Neural cell (in vitro differentiated cells): ENCODE measurements around the gene CRYGN. TPM values are rescaled to one million over a fixed set of nuclear protein-coding genes. Genes with fewer than 3 reads are reported as not detected.

Source experiments
- H2AFZ ChIP-seq: fragments of 200-600, 300-800 bp; sonication (generic), shearing (Covaris generic); 2 replicates; pipeline ENCODE4 v1.6.0; 2014; ENCODE audit warnings: low read depth, mild to moderate bottlenecking, antibody characterized with exemption, low read length, moderate library complexity
- H3F3A ChIP-seq: fragments of 200-600 bp; shearing (Covaris generic); 2 replicates; pipeline ENCODE4 v1.6.1; 2016; ENCODE audit warnings: mild to moderate bottlenecking, moderate library complexity, mixed read lengths, antibody characterized with exemption, low read length; ENCODE audit not compliant: insufficient read depth, poor library complexity, severe bottlenecking
- H3K27ac ChIP-seq: fragments of 200-600, 300-800 bp; sonication (generic), shearing (Covaris generic); 2 replicates; pipeline ENCODE4 v1.5.1; 2014; ENCODE audit warnings: mild to moderate bottlenecking, low read length, moderate library complexity
- H3K27me3 ChIP-seq: fragments of 300-800, 200-600 bp; sonication (generic), shearing (Covaris generic); 2 replicates; pipeline ENCODE4 v1.6.0; 2014; ENCODE audit warnings: mild to moderate bottlenecking, low read depth, low read length, moderate library complexity; ENCODE audit not compliant: insufficient read depth
- H3K36me3 ChIP-seq: fragments of 300-800, 200-600 bp; sonication (generic), shearing (Covaris generic); 2 replicates; pipeline ENCODE4 v1.5.1; 2014; ENCODE audit warnings: mild to moderate bottlenecking, antibody characterized with exemption, low read length, moderate library complexity; ENCODE audit not compliant: insufficient read depth
- H3K4me2 ChIP-seq: fragments of 300-800, 200-600 bp; sonication (generic), shearing (Covaris generic); 2 replicates; pipeline ENCODE4 v1.6.0; 2014; ENCODE audit warnings: mild to moderate bottlenecking, low read length
- H3K4me3 ChIP-seq: fragments of 300-800, 200-600 bp; sonication (generic), shearing (Covaris generic); 2 replicates; pipeline ENCODE4 v1.5.1; 2014; ENCODE audit warnings: mild to moderate bottlenecking, low read length, moderate library complexity
- H3K79me2 ChIP-seq: fragments of 200-600 bp; shearing (Covaris generic); replicated peaks from 2 replicates; pipeline ENCODE4 v1.6.0; 2014; ENCODE audit warnings: mild to moderate bottlenecking, low read length, moderate library complexity; ENCODE audit not compliant: insufficient read depth
- H3K9ac ChIP-seq: fragments of 300-800, 200-600 bp; sonication (generic), shearing (Covaris generic); 2 replicates; pipeline ENCODE4 v1.6.1; 2016; ENCODE audit warnings: mild to moderate bottlenecking, low read length, mixed read lengths
- H3K9me2 ChIP-seq: fragments of 200-600 bp; shearing (Covaris generic); 2 replicates; pipeline ENCODE4 v1.6.1; 2016; ENCODE audit warnings: mild to moderate bottlenecking, low read length, mixed read lengths; ENCODE audit not compliant: insufficient read depth
- H3K9me3 ChIP-seq: fragments of 200-600, 300-800 bp; sonication (generic), shearing (Covaris generic); 2 replicates; pipeline ENCODE4 v1.6.1; 2016; ENCODE audit warnings: mild to moderate bottlenecking, mixed run types, low read length, moderate library complexity, mixed read lengths
- H4K20me1 ChIP-seq: fragments of 200-600 bp; shearing (Covaris generic); 2 replicates; pipeline ENCODE4 v1.6.1; 2016; ENCODE audit warnings: mild to moderate bottlenecking, mixed run types; ENCODE audit not compliant: insufficient read depth
- CTCF ChIP-seq: fragments of 450-650 bp; IDR thresholded peaks from 2 replicates; pipeline ENCODE4 v1.5.1; 2014; ENCODE audit warnings: antibody characterized with exemption, mild to moderate bottlenecking, moderate library complexity; ENCODE audit not compliant: poor library complexity, severe bottlenecking
- EP300 ChIP-seq: fragments of 450-650 bp; conservative IDR thresholded peaks from 2 replicates; pipeline ENCODE4 v1.6.1; 2014; ENCODE audit warnings: antibody characterized with exemption, mild to moderate bottlenecking, moderate library complexity; ENCODE audit not compliant: poor library complexity, severe bottlenecking
- EZH2 ChIP-seq: fragments of 200-600, 300-800 bp; shearing (Covaris generic), sonication (generic); IDR thresholded peaks from 2 replicates; pipeline ENCODE4 v1.6.1; 2014; ENCODE audit warnings: antibody characterized with exemption, low read length, borderline replicate concordance, mild to moderate bottlenecking; ENCODE audit not compliant: insufficient read depth, poor library complexity, severe bottlenecking
- MXI1 ChIP-seq: fragments of 450-650 bp; conservative IDR thresholded peaks from 2 replicates; pipeline ENCODE4 v1.6.1; 2014; ENCODE audit warnings: antibody characterized with exemption, mild to moderate bottlenecking; ENCODE audit not compliant: poor library complexity, severe bottlenecking
- POLR2AphosphoS5 ChIP-seq: IDR thresholded peaks from 2 replicates; pipeline ENCODE4 v1.6.1; 2012
- RAD21 ChIP-seq: fragments of 450-650 bp; conservative IDR thresholded peaks from 2 replicates; pipeline ENCODE4 v1.6.1; 2014; ENCODE audit warnings: antibody characterized with exemption, mild to moderate bottlenecking, moderate library complexity
- REST ChIP-seq: IDR thresholded peaks from 2 replicates; pipeline ENCODE4 v1.6.1; 2012; ENCODE audit warnings: borderline replicate concordance
- SMC3 ChIP-seq: fragments of 450-650 bp; conservative IDR thresholded peaks from 2 replicates; pipeline ENCODE4 v1.6.1; 2014; ENCODE audit warnings: antibody characterized with exemption, mild to moderate bottlenecking, moderate library complexity; ENCODE audit not compliant: poor library complexity
- TAF1 ChIP-seq: IDR thresholded peaks from 2 replicates; pipeline ENCODE4 v1.6.1; 2012; ENCODE audit warnings: low read depth
- polyA plus RNA-seq: library from polyadenylated mRNA; depleted of rRNA; stranded (reverse); fragments of >200 nt; gene quantifications from 2 replicates; pipeline ENCODE4 v1.2.3, GENCODE V29; 2014

Gene CRYGN
- polyA plus RNA-seq, 1 donor from 2014 or later: not detected

GRCh38 chr7:151452680-151453325 lies 12.9 kb upstream of the CRYGN start:
- Histone ChIP-seq H3F3A (no peaks in the 10 kb centered on the region), H3K27me3 (peaks cover 7% of the 10 kb centered on the region), H3K36me3 (no peaks in the 10 kb centered on the region), H3K79me2 (no peaks in the 10 kb centered on the region), H4K20me1 (no peaks in the 10 kb centered on the region), H3K9me2 (no peaks in the 10 kb centered on the region), H3K27ac (no peak overlapping the region), H3K4me3 (no peak overlapping the region), H3K9ac (no peak overlapping the region), H2AFZ (no peak overlapping the region), H3K9me3 (no peaks in the 10 kb centered on the region), H3K4me2 (no peak overlapping the region)
- no peak for TF ChIP-seq POLR2AphosphoS5
- no peak for TF ChIP-seq REST
- TF ChIP-seq RAD21: no peak
- TF ChIP-seq SMC3: no peak
- no peak for TF ChIP-seq CTCF
- TF ChIP-seq MXI1: no peak
- no peak for TF ChIP-seq EZH2
- TF ChIP-seq EP300: no peak
- TF ChIP-seq TAF1: no peak

GRCh38 chr7:151451626-151452571 lies 12.0 kb upstream of the CRYGN start:
- H3K36me3 ChIP-seq: no peaks in the 10 kb centered on the region
- H4K20me1 ChIP-seq: no peaks in the 10 kb centered on the region
- no peaks in the 10 kb centered on the region for H3K9me3 ChIP-seq
- no peaks in the 10 kb centered on the region for H3K9me2 ChIP-seq
- no peak overlapping the region for H2AFZ ChIP-seq
- TF ChIP-seq SMC3: no peak
- no peak for TF ChIP-seq TAF1
- no peak for TF ChIP-seq RAD21
- TF ChIP-seq REST: no peak
- TF ChIP-seq CTCF: no peak
- H3F3A ChIP-seq: no peaks in the 10 kb centered on the region
- no peak overlapping the region for H3K9ac ChIP-seq
- no peak overlapping the region for H3K4me2 ChIP-seq
- H3K27ac ChIP-seq: no peak overlapping the region
- H3K79me2 ChIP-seq: no peaks in the 10 kb centered on the region
- H3K27me3 ChIP-seq: peaks cover 7% of the 10 kb centered on the region
- H3K4me3 ChIP-seq: no peak overlapping the region
